ENCODE measurements around the gene EPHB1. TPM values are rescaled to one million over a fixed set of nuclear protein-coding genes. Genes with fewer than 3 reads are reported as not detected.

The EPHB1 gene
- total RNA-seq, 1 experiment from 2014 or later: 0.86 TPM

- Histone ChIP-seq H3K36me3 (ENCODE audit: control insufficient read depth in 1 of 2, insufficient read depth in 2 of 2, low read length in 2 of 2) (no peaks in the 10 kb centered on the region), H3K27me3 (ENCODE audit: insufficient read depth, low read length) (peaks cover 6% of the 10 kb centered on the region; the same call in 1 of the 2 replicates), H3K9me3 (ENCODE audit: control insufficient read depth in 1 of 2, insufficient read depth in 1 of 2, low read depth in 1 of 2, low read length in 2 of 2) (no peaks in the 10 kb centered on the region), H4K20me1 (ENCODE audit: insufficient read depth) (no peaks in the 10 kb centered on the region), H3K4me3 (replicated peaks in 1 of 2; ENCODE audit: low read depth in 1 of 2, low read length in 2 of 2) (no peak overlapping the region), H3K9ac (ENCODE audit: low read length) (no peak overlapping the region), H3K4me1 (ENCODE audit: control insufficient read depth in 1 of 2, insufficient read depth in 2 of 2, low read length in 2 of 2) (no peaks in the 10 kb centered on the region), H2AFZ (ENCODE audit: low read depth, low read length, poor library complexity, severe bottlenecking) (no peak overlapping the region), H3K9me2 (ENCODE audit: insufficient read depth) (no peaks in the 10 kb centered on the region), H3K4me2 (ENCODE audit: low read length) (no peak overlapping the region), H3K27ac (ENCODE audit: low read depth, low read length) (no peak overlapping the region), H3K79me2 (ENCODE audit: insufficient read depth, low read length) (no peaks in the 10 kb centered on the region)
- no peak for TF ChIP-seq CBX3 (IDR thresholded peaks at IDR 0.05; ENCODE audit: low read depth)
- ATAC-seq (no peak), DNase-seq (ENCODE audit: low read depth, low spot score) (no peak)
- ChIA-PET RAD21 (ENCODE audit: low non-redundant PET in 1 of 2, low total read pairs in 2 of 2, uncharacterized antibody in 2 of 2, unreplicated experiment in 2 of 2) (no interaction called here), CTCF (no interaction called here), POLR2A (no interaction called here)
- intact Hi-C loops (cut with micrococcal nuclease): no loop called here
- BruUV-seq (replicated peaks): no TSS peak
Measured at GRCh38 chr3:135013206-135013605, 218.1 kb downstream of the EPHB1 start.

- Histone ChIP-seq H3K79me2 (ENCODE audit: insufficient read depth, low read length) (no peaks in the 10 kb centered on the region), H3K36me3 (ENCODE audit: control insufficient read depth in 1 of 2, insufficient read depth in 2 of 2, low read length in 2 of 2) (no peaks in the 10 kb centered on the region), H3K4me2 (ENCODE audit: low read length) (no peak overlapping the region), H2AFZ (ENCODE audit: low read depth, low read length, poor library complexity, severe bottlenecking) (no peak overlapping the region), H3K9me3 (ENCODE audit: control insufficient read depth in 1 of 2, insufficient read depth in 1 of 2, low read depth in 1 of 2, low read length in 2 of 2) (no peaks in the 10 kb centered on the region), H3K9me2 (ENCODE audit: insufficient read depth) (no peaks in the 10 kb centered on the region), H3K9ac (ENCODE audit: low read length) (no peak overlapping the region), H3K27ac (ENCODE audit: low read depth, low read length) (no peak overlapping the region), H3K27me3 (ENCODE audit: insufficient read depth, low read length) (peaks cover 6% of the 10 kb centered on the region; the same call in 1 of the 2 replicates), H4K20me1 (ENCODE audit: insufficient read depth) (no peaks in the 10 kb centered on the region), H3K4me3 (replicated peaks in 1 of 2; ENCODE audit: low read depth in 1 of 2, low read length in 2 of 2) (no peak overlapping the region), H3K4me1 (ENCODE audit: control insufficient read depth in 1 of 2, insufficient read depth in 2 of 2, low read length in 2 of 2) (no peaks in the 10 kb centered on the region)
- intact Hi-C loops (cut with micrococcal nuclease): no loop called here
- POLR2A ChIA-PET: no interaction called here
- CTCF ChIA-PET: no interaction called here
- DNase-seq (ENCODE audit: low read depth, low spot score): no peak
- TF ChIP-seq EGR1 (IDR thresholded peaks at IDR 0.05; ENCODE audit: low read depth): no peak
- BruUV-seq (replicated peaks): no TSS peak
- RAD21 ChIA-PET (ENCODE audit: low non-redundant PET in 1 of 2, low total read pairs in 2 of 2, uncharacterized antibody in 2 of 2, unreplicated experiment in 2 of 2): interaction anchor here in 1 of 2 experiments (0.6 kb wide), 1 partner anchor 529 kb away, joined by 3 read pairs; the partner anchor contains the start of genes ANAPC13 and CEP63
- no peak for ATAC-seq
Measured at GRCh38 chr3:135014566-135014965, 219.5 kb downstream of the EPHB1 start.

All from HCT116 (cell line).